ENCODE results near the gene AKAP8L.
"Not testable (repeated sequence)": the region's sequence is repeated elsewhere in the genome, so short reads cannot be mapped to it uniquely, and the experiment has no call there.

Gene AKAP8L

GRCh38 chr19:15354566-15355296, 64.1 kb downstream of the AKAP8L start:
- no peak for TF ChIP-seq CTCF (conservative IDR thresholded peaks at IDR 0.05; ENCODE audit: low read depth, low read length)

GRCh38 chr19:15353908-15354307, 64.9 kb downstream of the AKAP8L start:
- no peak for TF ChIP-seq CTCF (conservative IDR thresholded peaks at IDR 0.05; ENCODE audit: low read depth, low read length)
- DNase-seq (ENCODE audit: low read depth) = no peak

More at GRCh38 chr19:15354566-15355296, 64.1 kb downstream of the AKAP8L start:
- H3K4me3 ChIP-seq (ENCODE audit: low read depth, low read length) = no peak overlapping the region
- no peak for DNase-seq (ENCODE audit: low read depth)

GRCh38 chr19:15352535-15352934, 66.3 kb downstream of the AKAP8L start:
- not testable (repeated sequence) for DNase-seq (ENCODE audit: low read depth)

More at GRCh38 chr19:15353908-15354307, 64.9 kb downstream of the AKAP8L start:
- H3K4me3 ChIP-seq (ENCODE audit: low read depth, low read length) = no peak overlapping the region

GRCh38 chr19:15341328-15341727, 77.5 kb downstream of the AKAP8L start:
- not testable (repeated sequence) for DNase-seq (ENCODE audit: low read depth); H3K4me3 ChIP-seq (ENCODE audit: low read depth, low read length)

More at GRCh38 chr19:15352535-15352934, 66.3 kb downstream of the AKAP8L start:
- not testable (repeated sequence) for H3K4me3 ChIP-seq (ENCODE audit: low read depth, low read length)

GRCh38 chr19:15340086-15340485, 78.7 kb downstream of the AKAP8L start:
- TF ChIP-seq CTCF (conservative IDR thresholded peaks at IDR 0.05; ENCODE audit: low read depth, low read length) = no peak
- no peak for DNase-seq (ENCODE audit: low read depth)
- no peak overlapping the region for H3K4me3 ChIP-seq (ENCODE audit: low read depth, low read length)

- H3K4me3 ChIP-seq (ENCODE audit: low read depth, low read length) = no peak overlapping the region
- peak; percentile 64 for DNase-seq (ENCODE audit: low read depth)
- no peak for TF ChIP-seq CTCF (conservative IDR thresholded peaks at IDR 0.05; ENCODE audit: low read depth, low read length)
These were observed 81.6 kb downstream of the AKAP8L start for GRCh38 chr19:15337202-15337601.

GRCh38 chr19:15335992-15336391, 82.8 kb downstream of the AKAP8L start:
- DNase-seq (ENCODE audit: low read depth); H3K4me3 ChIP-seq (ENCODE audit: low read depth, low read length): not testable (repeated sequence)

GRCh38 chr19:15332311-15332996, 86.3 kb downstream of the AKAP8L start, which contains the start of gene BRD4:
TSS of gene BRD4 (minus strand) at chr19:15332539. CDS start at chr19:15273099, 59,440 bp downstream.
- no peak for TF ChIP-seq CTCF (conservative IDR thresholded peaks at IDR 0.05; ENCODE audit: low read depth, low read length)
- DNase-seq (ENCODE audit: low read depth) = peak; percentile 47
- H3K4me3 ChIP-seq (ENCODE audit: low read depth, low read length) = peak within 1 kb of the TSS; percentile 97

All from choroid plexus epithelial cell (primary cell).